ENCODE measurements around the gene ERMAP.

DNA sequence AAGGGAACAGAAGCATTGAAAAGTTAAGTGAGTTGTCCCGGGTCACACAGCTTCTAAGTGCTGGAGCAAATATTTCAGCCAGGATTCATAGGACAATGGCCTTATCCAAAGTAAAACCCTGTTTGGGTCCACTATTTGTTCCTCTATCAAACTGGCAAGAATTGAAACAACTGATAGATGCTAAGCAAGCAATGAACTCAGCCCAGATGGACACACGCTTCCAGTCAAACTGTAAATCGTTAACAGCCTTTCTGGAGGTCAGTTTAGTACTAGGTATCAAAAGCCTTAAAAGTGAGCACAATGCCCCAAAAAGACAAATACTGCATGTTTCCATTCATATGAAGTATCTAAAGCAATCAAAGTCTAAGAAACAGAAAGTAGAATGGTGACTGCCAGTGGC, 1.1 kb downstream of the ERMAP start:
- TF ChIP-seq POLR2A (IDR thresholded peaks at IDR 0.05) = no peak
- no peak for TF ChIP-seq CTCF (IDR thresholded peaks at IDR 0.05)
